K562 (cell line): ENCODE measurements around the gene CD68. TPM values are rescaled to one million over a fixed set of nuclear protein-coding genes. Genes with fewer than 3 reads are reported as not detected.

Source experiments
- ATF7 ChIP-seq: fragments of 450-650 bp; IDR thresholded peaks from 2 replicates; pipeline ENCODE4 v1.7.1; 2014; ENCODE audit warnings: mild to moderate bottlenecking, moderate library complexity
- CBX5 ChIP-seq: IDR thresholded peaks from 2 replicates; pipeline ENCODE4 v1.6.1; 2014; ENCODE audit warnings: low read depth, borderline replicate concordance
- DPF2 ChIP-seq: fragments of 450-650 bp; IDR thresholded peaks from 2 replicates; pipeline ENCODE4 v1.6.1; 2016
- ELF1 ChIP-seq: fragments of 200-800 bp; sonication (Bioruptor generic); IDR thresholded peaks from 2 replicates; pipeline ENCODE4 v1.6.1; 2016; ENCODE audit warnings: missing genetic modification characterization, missing compliant biosample characterization
- ESRRA ChIP-seq: fragments of 450-650 bp; IDR thresholded peaks from 2 replicates; pipeline ENCODE4 v1.6.1; 2014; ENCODE audit warnings: low read depth, mild to moderate bottlenecking, moderate library complexity, borderline replicate concordance
- FOSL1 ChIP-seq: fragments of 200-800 bp; sonication (Bioruptor generic); conservative IDR thresholded peaks from 2 replicates; pipeline ENCODE4 v1.6.1; 2016; ENCODE audit warnings: missing genetic modification characterization, missing compliant biosample characterization
- HDAC1 ChIP-seq, 2 experiments: fragments of 450-650 bp; IDR thresholded peaks; 2 replicates each; pipeline ENCODE4 v1.6.1; 2016 to 2017; ENCODE audit warnings: inconsistent platforms in 1 of 2, mild to moderate bottlenecking in 1 of 2, moderate library complexity in 1 of 2
- KAT2B ChIP-seq: IDR thresholded peaks from one replicate; pipeline ENCODE4 v1.6.1; 2012; ENCODE audit warnings: low read depth, mild to moderate bottlenecking, control low read depth, inconsistent platforms, low read length, moderate library complexity
- KDM1A ChIP-seq, 2 experiments: fragments of 450-650 bp; IDR thresholded peaks; 2 replicates each; pipeline ENCODE4 v1.6.1; 2016; ENCODE audit warnings: mild to moderate bottlenecking in 2 of 2
- MAFK ChIP-seq: IDR thresholded peaks from 2 replicates; pipeline ENCODE4 v1.6.1; 2011; ENCODE audit warnings: low read length, improper control_type of control experiment
- MCM3 ChIP-seq: fragments of 450-650 bp; IDR thresholded peaks from 2 replicates; pipeline ENCODE4 v1.6.1; 2016
- MTF1 ChIP-seq: fragments of 250-450 bp; sonication (Bioruptor Pico); IDR thresholded peaks from 2 replicates; pipeline ENCODE4 v1.9.0; 2021; ENCODE audit warnings: moderate library complexity, mild to moderate bottlenecking, inconsistent platforms, borderline replicate concordance
- NONO ChIP-seq, 2 experiments: fragments of 200-400 bp in 1 of 2; fragments of 450-650 bp in 1 of 2; formaldehyde crosslinking in 1 of 2; IDR thresholded peaks; 2 replicates each; pipeline ENCODE4 v1.6.1; 2017; ENCODE audit warnings: low read depth in 2 of 2, mild to moderate bottlenecking in 2 of 2, moderate library complexity in 2 of 2, low read length in 1 of 2
- NR2C1 ChIP-seq, 2 experiments: fragments of 450-650 bp; IDR thresholded peaks; 2 replicates each; pipeline ENCODE4 v1.6.1; 2017; ENCODE audit warnings: mild to moderate bottlenecking in 2 of 2, antibody characterized with exemption in 1 of 2, inconsistent platforms in 1 of 2, missing compliant biosample characterization in 1 of 2, missing genetic modification characterization in 1 of 2
- NR4A1 ChIP-seq, 2 experiments: fragments of 250-450 bp in 1 of 2; fragments of 450-650 bp in 1 of 2; sonication (Bioruptor Pico) in 1 of 2; IDR thresholded peaks; 2 replicates each; pipeline versions ENCODE4 v1.4.0 to v1.6.1; 2016 to 2020; ENCODE audit warnings: mild to moderate bottlenecking in 2 of 2, missing compliant biosample characterization in 1 of 2, missing genetic modification characterization in 1 of 2, moderate library complexity in 1 of 2
- RBM15 ChIP-seq: fragments of 200-400 bp; formaldehyde crosslinking; IDR thresholded peaks from 2 replicates; pipeline ENCODE4 v1.6.1; 2018; ENCODE audit warnings: mild to moderate bottlenecking, low read length, moderate library complexity; ENCODE audit not compliant: insufficient read depth
- RCOR1 ChIP-seq, 2 experiments: IDR thresholded peaks; 2 replicates each; pipeline ENCODE4 v1.6.1; 2012; ENCODE audit warnings: low read depth in 2 of 2, low read length in 2 of 2, borderline replicate concordance in 1 of 2, improper control_type of control experiment in 1 of 2
- TCF7 ChIP-seq: sonication (generic); IDR thresholded peaks from 2 replicates; pipeline ENCODE4 v1.6.1; 2016; ENCODE audit warnings: antibody characterized with exemption, borderline replicate concordance
- ZKSCAN8 ChIP-seq: fragments of 200-800 bp; sonication (Bioruptor generic); IDR thresholded peaks from 2 replicates; pipeline ENCODE4 v1.6.1; 2016; ENCODE audit warnings: missing genetic modification characterization, missing compliant biosample characterization
- ZNF253 ChIP-seq: fragments of 250-450 bp; sonication (Bioruptor Pico); conservative IDR thresholded peaks from 2 replicates; pipeline ENCODE4 v1.6.1; 2021; ENCODE audit warnings: mild to moderate bottlenecking
- polyA plus RNA-seq, 8 experiments: library from polyadenylated mRNA; depleted of rRNA in 4 of 8; stranded (reverse) in 5 of 8; unstranded in 3 of 8; fragments of >200 nt; fragmentation: Nextera tagmentation in 2 of 8; fragmentation: Illumina TruSeq in 1 of 8; extraction: Ambion mirVana in 2 of 8; extraction: Trizol in 1 of 8; gene quantifications; 2 replicates each; pipeline versions ENCODE4 v1.2.1 to v1.2.3, GENCODE V29; 2011 to 2014; ENCODE audit warnings: inconsistent platforms in 1 of 8, missing spikeins in 1 of 8
- total RNA-seq, 7 experiments: library from RNA; depleted of rRNA in 6 of 7; stranded (reverse); fragments of >200 nt in 6 of 7; fragmentation: Illumina TruSeq in 2 of 7; extraction: Trizol in 2 of 7; gene quantifications; 2 replicates each; pipeline versions ENCODE4 v1.2.1 to v1.2.3, GENCODE V29; 2011 to 2021; ENCODE audit warnings: low replicate concordance in 1 of 7
- TF ChIP-seq, protein P1 (sequence below): fragments of 450-650 bp; IDR thresholded peaks from 2 replicates; pipeline ENCODE4 v1.6.1; 2014; ENCODE audit warnings: low read depth, mild to moderate bottlenecking, moderate library complexity, borderline replicate concordance
- TF ChIP-seq, protein P2 (sequence below): fragments of 200-800 bp; sonication (Bioruptor generic); IDR thresholded peaks from 2 replicates; pipeline ENCODE4 v1.6.1; 2017; ENCODE audit warnings: missing genetic modification characterization, missing compliant biosample characterization
- TF ChIP-seq, protein P3 (sequence below): fragments of 450-650 bp; formaldehyde crosslinking; IDR thresholded peaks from 2 replicates; pipeline ENCODE4 v1.4.0; 2020; ENCODE audit warnings: mild to moderate bottlenecking, mixed read lengths

Gene CD68
- total and polyA plus RNA-seq, 9 of the 15 experiments (the other 6 are each of a cell fraction or from before 2014, with no cell fraction given), result 28.2 to 89.8 (median 37.7) TPM

DNA sequence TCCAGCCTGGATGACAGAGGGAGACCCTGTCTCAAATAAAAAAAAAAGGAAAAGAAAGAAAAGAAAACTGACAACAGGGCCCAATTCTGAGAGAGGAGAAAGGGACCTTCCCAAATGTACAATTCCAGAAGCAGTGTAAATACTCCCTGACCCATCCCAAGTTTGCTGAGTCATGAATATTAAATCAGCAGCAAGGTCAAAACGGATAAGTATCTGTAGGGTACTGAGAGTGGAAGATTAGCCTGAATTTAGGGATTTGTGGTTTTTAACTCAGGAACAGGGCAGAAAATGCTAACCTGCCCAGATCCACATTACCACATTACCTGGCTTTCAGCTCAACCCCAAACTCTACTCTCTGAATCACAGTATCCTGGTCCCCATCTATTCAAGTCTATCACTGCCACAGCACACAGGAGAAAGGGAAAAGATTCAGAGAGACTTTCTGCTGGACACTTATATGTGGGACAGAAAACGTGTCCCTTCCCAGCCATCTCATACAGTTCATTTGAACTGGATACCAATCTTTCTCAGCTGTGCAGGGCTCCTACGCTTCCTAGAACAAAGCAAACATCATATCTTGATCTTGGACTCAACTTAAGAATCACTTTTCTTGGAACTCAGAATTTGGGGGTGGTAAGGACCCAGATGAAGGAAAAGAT, 32.3 kb downstream of the CD68 start (continued):
- no peak for TF ChIP-seq NR4A1 (CRISPR knock-in tag; IDR thresholded peaks at IDR 0.05)
- no peak for TF ChIP-seq NR4A1 (tag; IDR thresholded peaks at IDR 0.05)
- TF ChIP-seq ATF7, result no peak
- TF ChIP-seq ELF1 (tag), result no peak
- TF ChIP-seq TCF7, result no peak
- peak in 1 of 2 experiments; percentile 86; a peak in 2 of 4 replicates for TF ChIP-seq HDAC1 (IDR thresholded peaks at IDR 0.05)
- TF ChIP-seq KDM1A (IDR thresholded peaks at IDR 0.05), result peak; percentile 95
- TF ChIP-seq, protein P1, sequence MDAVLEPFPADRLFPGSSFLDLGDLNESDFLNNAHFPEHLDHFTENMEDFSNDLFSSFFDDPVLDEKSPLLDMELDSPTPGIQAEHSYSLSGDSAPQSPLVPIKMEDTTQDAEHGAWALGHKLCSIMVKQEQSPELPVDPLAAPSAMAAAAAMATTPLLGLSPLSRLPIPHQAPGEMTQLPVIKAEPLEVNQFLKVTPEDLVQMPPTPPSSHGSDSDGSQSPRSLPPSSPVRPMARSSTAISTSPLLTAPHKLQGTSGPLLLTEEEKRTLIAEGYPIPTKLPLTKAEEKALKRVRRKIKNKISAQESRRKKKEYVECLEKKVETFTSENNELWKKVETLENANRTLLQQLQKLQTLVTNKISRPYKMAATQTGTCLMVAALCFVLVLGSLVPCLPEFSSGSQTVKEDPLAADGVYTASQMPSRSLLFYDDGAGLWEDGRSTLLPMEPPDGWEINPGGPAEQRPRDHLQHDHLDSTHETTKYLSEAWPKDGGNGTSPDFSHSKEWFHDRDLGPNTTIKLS, result no peak
- peak; percentile 36; the same call in 1 of the 2 replicates for TF ChIP-seq FOSL1 (tag)
- no peak for TF ChIP-seq KAT2B
- TF ChIP-seq NR2C1 (IDR thresholded peaks at IDR 0.05), result no peak
- peak; percentile 48; the same call in 1 of the 2 replicates for TF ChIP-seq NR2C1 (tag; IDR thresholded peaks at IDR 0.05)
- peak; percentile 81; the same call in 1 of the 2 replicates for TF ChIP-seq ESRRA
- TF ChIP-seq, protein P2, sequence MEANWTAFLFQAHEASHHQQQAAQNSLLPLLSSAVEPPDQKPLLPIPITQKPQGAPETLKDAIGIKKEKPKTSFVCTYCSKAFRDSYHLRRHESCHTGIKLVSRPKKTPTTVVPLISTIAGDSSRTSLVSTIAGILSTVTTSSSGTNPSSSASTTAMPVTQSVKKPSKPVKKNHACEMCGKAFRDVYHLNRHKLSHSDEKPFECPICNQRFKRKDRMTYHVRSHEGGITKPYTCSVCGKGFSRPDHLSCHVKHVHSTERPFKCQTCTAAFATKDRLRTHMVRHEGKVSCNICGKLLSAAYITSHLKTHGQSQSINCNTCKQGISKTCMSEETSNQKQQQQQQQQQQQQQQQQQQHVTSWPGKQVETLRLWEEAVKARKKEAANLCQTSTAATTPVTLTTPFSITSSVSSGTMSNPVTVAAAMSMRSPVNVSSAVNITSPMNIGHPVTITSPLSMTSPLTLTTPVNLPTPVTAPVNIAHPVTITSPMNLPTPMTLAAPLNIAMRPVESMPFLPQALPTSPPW, result no peak
- TF ChIP-seq MAFK, result peak; percentile 96
- peak in 1 of 2 experiments; percentile 98; a peak in 2 of 4 replicates for TF ChIP-seq RCOR1 (IDR thresholded peaks at IDR 0.05; ENCODE audit: borderline replicate concordance in 1 of 2, low read depth in 2 of 2, low read length in 2 of 2)
- TF ChIP-seq ZNF253, result no peak
- TF ChIP-seq MCM3, result no peak
- no peak for TF ChIP-seq MTF1 (CRISPR knock-in tag)
- TF ChIP-seq DPF2, result 0 out of 2 replicates have a peak, but pooled peaks have one; percentile 46
- TF ChIP-seq, protein P3, sequence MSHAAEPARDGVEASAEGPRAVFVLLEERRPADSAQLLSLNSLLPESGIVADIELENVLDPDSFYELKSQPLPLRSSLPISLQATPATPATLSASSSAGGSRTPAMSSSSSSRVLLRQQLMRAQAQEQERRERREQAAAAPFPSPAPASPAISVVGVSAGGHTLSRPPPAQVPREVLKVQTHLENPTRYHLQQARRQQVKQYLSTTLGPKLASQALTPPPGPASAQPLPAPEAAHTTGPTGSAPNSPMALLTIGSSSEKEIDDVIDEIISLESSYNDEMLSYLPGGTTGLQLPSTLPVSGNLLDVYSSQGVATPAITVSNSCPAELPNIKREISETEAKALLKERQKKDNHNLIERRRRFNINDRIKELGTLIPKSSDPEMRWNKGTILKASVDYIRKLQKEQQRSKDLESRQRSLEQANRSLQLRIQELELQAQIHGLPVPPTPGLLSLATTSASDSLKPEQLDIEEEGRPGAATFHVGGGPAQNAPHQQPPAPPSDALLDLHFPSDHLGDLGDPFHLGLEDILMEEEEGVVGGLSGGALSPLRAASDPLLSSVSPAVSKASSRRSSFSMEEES (CRISPR knock-in tag), result no peak
- TF ChIP-seq RBM15, result no peak
- TF ChIP-seq ZKSCAN8 (CRISPR knock-in tag), result no peak
- no peak for TF ChIP-seq CBX5
- no peak for TF ChIP-seq NONO (IDR thresholded peaks at IDR 0.05; ENCODE audit: low read depth in 2 of 2, low read length in 1 of 2)
